GM19193 (cell line): ENCODE data around the gene FFAR1.

Experiments
- POLR2A ChIP-seq: IDR thresholded peaks from 4 replicates; pipeline ENCODE4 v1.6.1; 2011; ENCODE audit not compliant: insufficient read depth, insufficient read length; ENCODE audit errors: extremely low read depth

The FFAR1 gene

GRCh38 chr19:35360880-35361420, 13.2 kb downstream of the FFAR1 start:
- no peak for TF ChIP-seq POLR2A

DNA sequence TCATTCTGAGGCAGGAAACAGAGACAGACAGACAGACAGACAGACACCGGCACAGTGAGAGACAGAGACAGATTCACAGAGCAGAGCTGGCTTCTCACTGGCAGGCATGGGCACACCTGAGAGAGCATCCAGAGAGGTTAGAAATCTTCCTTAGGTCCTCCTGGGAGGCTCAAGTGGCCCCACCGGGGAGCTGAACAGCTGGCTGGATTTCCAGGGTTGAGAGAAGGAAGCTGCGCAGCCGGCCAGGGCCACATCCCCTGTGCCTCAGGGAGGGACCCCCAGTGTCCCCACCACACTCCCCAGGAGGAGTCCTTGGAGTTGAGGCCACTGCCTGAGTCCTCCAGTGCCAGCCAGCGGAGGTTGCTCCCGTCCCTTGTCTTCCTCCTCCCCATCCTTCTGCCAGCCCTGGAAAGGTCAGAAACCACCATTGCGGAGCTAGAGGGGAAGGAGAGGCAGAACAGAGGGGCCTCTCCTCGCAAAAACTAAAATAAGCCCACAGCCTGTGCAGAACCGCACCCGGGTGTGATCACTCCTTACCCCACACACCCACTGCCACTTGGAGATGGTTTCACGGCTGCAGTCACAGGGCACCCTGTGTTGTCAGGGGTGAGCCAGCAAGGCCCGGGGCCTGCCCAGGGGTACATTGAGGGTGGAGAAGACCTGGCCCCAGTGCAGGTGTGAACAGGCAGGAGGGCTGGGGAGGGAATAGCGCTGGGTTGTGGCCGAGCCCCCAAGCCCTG, 14.7 kb downstream of the FFAR1 start:
- no peak for TF ChIP-seq POLR2A

DNA sequence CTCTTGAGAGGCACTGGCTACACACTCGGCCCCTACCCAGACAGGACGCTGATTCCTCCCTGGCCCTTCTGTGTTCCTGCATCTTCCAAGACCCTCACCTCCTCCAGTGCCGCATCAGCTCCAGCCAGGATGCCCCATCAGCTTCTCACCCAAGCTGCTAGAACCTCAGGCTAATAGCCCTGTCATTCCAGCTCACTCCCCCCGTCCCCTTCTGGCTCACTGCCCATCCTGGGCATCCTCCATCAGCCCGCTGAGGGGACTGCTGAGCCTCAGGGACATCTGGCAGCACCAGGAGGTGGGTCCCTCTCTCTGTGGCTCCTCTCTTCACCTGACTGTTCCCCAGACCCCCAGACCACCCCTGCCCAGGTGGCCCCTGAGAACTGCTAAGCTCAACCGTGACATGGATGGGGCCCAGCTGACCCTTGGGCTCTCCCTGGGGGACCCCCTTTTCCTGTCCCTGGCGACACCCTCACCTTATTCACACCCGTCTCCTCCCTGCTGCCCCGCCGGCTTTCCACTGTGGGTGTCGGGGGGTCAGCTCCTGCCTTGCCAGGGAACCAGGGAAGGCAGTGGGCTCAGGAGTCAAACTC, 15.4 kb downstream of the FFAR1 start:
- TF ChIP-seq POLR2A: no peak

GRCh38 chr19:35363711-35364425, 16.2 kb downstream of the FFAR1 start:
- no peak for TF ChIP-seq POLR2A

GRCh38 chr19:35365303-35365702, 17.6 kb downstream of the FFAR1 start:
- TF ChIP-seq POLR2A: no peak

DNA sequence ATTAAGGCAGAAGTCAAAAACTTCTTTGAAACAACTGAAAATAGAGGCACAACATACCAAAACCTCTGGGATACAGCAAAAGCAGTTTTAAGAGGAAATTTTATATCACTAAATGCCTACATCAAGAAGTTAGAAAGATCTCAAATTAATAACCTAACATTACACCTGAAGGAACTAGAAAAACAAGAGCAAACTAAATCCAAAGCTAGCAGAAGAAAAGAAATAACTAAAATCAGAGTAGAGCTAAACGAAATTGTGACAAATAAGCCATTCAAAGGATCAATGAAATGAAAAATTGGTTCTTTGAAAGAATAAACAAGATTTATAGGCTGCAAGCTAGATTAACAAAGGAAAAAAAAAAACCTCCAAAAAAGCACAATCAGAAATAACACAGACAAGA, 20.7 kb downstream of the FFAR1 start:
- TF ChIP-seq POLR2A: no peak

DNA sequence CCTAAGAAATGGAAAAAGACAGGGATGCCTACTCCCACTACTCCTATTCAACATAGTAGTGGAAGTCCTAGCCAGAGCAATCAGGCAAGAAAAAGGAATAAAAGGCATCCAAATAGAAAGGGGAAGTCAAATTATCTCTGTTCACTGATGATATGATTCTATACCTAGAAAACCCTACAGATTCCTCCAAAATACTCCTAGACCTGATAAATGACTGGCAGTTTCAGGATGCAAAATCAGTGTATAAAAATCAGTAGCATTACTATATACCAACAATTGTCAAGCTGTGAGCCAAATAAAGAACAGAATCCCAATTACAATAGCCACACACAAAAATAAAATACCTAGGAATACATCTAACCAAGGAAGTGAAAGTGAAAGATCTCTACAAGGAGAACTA, 21.8 kb downstream of the FFAR1 start:
- no peak for TF ChIP-seq POLR2A

- no peak for TF ChIP-seq POLR2A
Observed at GRCh38 chr19:35370722-35371121, 23.0 kb downstream of the FFAR1 start, which contains the start of gene GPR42. Gene GPR42 (plus strand): TSS chr19:35371068. CDS start chr19:35371360, 292 bp downstream.

DNA sequence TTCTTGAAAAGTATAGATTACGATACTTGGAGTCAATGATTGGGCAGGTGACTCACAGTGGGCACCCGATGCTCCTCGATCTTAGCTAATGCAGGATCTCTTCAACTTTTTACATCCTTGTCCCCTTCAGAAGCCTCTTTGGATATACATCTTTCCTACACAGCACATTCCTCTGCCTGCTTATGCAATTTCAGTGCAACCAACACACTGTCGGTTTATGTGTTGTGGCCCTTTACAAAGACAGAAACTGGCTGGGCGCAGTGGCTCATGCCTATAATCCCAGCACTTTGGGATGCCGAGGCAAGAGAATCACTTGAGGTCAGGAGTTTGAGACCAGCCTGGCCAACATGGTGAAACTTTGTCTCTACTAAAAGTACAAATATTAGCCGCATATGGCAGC, 25.8 kb downstream of the FFAR1 start:
- TF ChIP-seq POLR2A: no peak

GRCh38 chr19:35375505-35376307, 28.0 kb downstream of the FFAR1 start:
- TF ChIP-seq POLR2A: no peak

DNA sequence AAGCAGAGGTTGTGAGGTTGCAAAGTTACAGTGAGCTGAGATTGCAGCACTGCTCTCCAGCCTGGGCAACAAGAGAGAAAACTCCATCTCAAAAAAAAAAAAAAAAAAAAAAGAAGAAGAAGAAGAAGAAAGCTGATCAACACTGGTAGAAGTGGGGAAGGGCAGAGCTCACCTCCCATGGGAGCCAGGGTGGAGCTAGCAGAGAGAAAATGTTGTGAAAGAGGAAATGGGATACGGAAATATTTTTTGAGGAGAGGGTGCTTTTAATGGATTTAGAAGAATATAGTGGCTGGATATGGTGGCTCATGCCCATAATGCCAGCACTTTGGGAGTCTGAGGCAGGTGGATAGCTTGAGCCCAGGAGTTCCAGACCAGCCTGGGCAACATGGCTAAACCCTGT, 30.0 kb downstream of the FFAR1 start:
- no peak for TF ChIP-seq POLR2A

- no peak for TF ChIP-seq POLR2A
Observed at GRCh38 chr19:35378356-35378755, 30.7 kb downstream of the FFAR1 start.

DNA sequence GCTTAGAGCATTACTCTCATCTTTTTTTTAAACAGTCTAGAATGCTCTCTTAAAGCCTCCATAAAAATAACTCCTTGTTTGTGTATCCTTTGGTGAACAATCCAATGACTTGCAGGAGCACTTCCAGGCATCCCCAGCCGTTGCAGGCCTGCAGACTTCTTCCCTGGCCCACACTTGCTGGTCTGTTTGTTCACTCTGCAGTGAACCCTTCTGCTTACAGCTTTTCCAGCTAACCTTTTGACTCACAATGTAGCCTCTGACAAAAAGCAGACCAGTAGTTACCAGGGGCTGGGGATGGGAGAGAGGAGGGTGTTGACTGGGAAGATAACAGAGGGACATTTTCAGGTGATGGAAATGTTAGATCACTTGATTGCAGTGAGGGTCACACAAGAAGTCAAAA, 32.3 kb downstream of the FFAR1 start:
- no peak for TF ChIP-seq POLR2A

DNA sequence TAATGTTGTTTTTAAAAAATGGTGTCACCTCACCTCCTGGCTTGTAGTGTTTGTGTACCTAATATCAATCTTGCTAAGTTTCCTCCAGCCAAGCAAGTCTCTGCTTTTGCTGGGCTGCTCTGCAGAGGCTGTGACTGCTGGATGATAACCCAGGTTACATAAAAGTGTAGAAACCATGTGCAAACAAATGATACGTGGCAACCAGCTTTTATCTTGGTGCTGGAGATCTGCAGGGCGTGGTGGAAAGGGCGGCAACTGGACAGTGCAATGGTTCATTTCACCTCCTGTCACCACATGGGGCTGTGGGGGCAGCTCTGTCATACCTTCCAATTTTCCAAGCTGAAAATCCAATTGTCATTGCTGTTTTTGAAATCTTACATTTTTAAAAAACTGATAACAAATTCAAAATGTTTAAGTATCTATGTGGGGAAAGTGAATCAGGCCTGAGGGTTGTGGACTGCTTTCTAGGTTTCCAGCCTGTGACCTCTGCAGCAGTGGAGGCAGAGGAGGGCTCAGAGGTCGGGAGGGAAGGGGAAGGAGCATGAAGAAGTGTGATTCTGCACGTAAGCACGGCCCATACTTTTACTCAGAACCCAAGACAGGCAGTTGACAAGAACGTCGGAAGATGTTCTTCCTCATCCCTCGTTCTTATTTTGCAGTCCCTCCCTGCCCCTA, 32.9 kb downstream of the FFAR1 start:
- no peak for TF ChIP-seq POLR2A
